GM23338 (cell line): ENCODE measurements around the gene PIWIL4. TPM values are rescaled to one million over a fixed set of nuclear protein-coding genes. Genes with fewer than 3 reads are reported as not detected.

Experiments used
- ATAC-seq: fragments of 200-7000 bp; cut with Tn5 transposase; 3 replicates; pipeline ENCODE4 v1.9.1; 2020
- DNase-seq: peaks from one replicate; pipeline ENCODE4 v3.0.0-alpha.2; 2015; ENCODE audit warnings: low spot score
- H2AFZ ChIP-seq: fragments of 200-600 bp; sonication (generic); 2 replicates; pipeline ENCODE4 v1.8.0; 2016; ENCODE audit warnings: antibody characterized with exemption, mild to moderate bottlenecking, moderate library complexity
- H3F3A ChIP-seq: fragments of 200-600 bp; sonication (generic); replicated peaks from 2 replicates; pipeline ENCODE4 v1.8.0; 2017; ENCODE audit warnings: antibody characterized with exemption, mixed run types, low read depth
- H3K27ac ChIP-seq: fragments of 200-600 bp; sonication (generic); 2 replicates; pipeline ENCODE4 v1.6.1; 2016; ENCODE audit warnings: low read depth
- H3K27me3 ChIP-seq: fragments of 200-600 bp; sonication (generic); 2 replicates; pipeline ENCODE4 v1.8.0; 2016; ENCODE audit warnings: mild to moderate bottlenecking, mixed run types, moderate library complexity; ENCODE audit not compliant: insufficient read depth
- H3K36me3 ChIP-seq: fragments of 200-600 bp; sonication (generic); 2 replicates; pipeline ENCODE4 v1.8.0; 2016; ENCODE audit warnings: mild to moderate bottlenecking; ENCODE audit not compliant: insufficient read depth
- H3K4me1 ChIP-seq: fragments of 200-600 bp; sonication (generic); 2 replicates; pipeline ENCODE4 v1.8.0; 2016; ENCODE audit warnings: mild to moderate bottlenecking, moderate library complexity; ENCODE audit not compliant: insufficient read depth
- H3K4me2 ChIP-seq: fragments of 200-600 bp; sonication (generic); 2 replicates; pipeline ENCODE4 v1.7.1; 2017; ENCODE audit warnings: mixed run types
- H3K4me3 ChIP-seq: fragments of 200-600 bp; sonication (generic); 2 replicates; pipeline ENCODE4 v1.6.1; 2016; ENCODE audit warnings: mixed run types
- H3K79me2 ChIP-seq: fragments of 200-600 bp; sonication (generic); replicated peaks from 2 replicates; pipeline ENCODE4 v1.8.0; 2017; ENCODE audit warnings: mild to moderate bottlenecking; ENCODE audit not compliant: insufficient read depth
- H3K9me2 ChIP-seq: fragments of 200-600 bp; sonication (generic); 2 replicates; pipeline ENCODE4 v1.8.0; 2017; ENCODE audit not compliant: insufficient read depth
- H4K20me1 ChIP-seq: fragments of 200-600 bp; sonication (generic); replicated peaks from 2 replicates; pipeline ENCODE4 v1.8.0; 2017; ENCODE audit warnings: mild to moderate bottlenecking; ENCODE audit not compliant: insufficient read depth
- H3K27ac Mint-ChIP-seq: 2 replicates; pipeline ENCODE4 v1.8.0; 2020; ENCODE audit warnings: inconsistent platforms, mild to moderate bottlenecking, moderate library complexity, mixed read lengths
- H3K27me3 Mint-ChIP-seq: 3 replicates; pipeline ENCODE4 v1.8.0; 2022; ENCODE audit warnings: low read depth, mild to moderate bottlenecking, moderate library complexity, mixed read lengths, inconsistent platforms; ENCODE audit not compliant: insufficient read depth, poor library complexity
- H3K36me3 Mint-ChIP-seq: 3 replicates; pipeline ENCODE4 v1.8.0; 2021; ENCODE audit warnings: low read depth, mild to moderate bottlenecking, inconsistent platforms, moderate library complexity, mixed read lengths
- H3K4me1 Mint-ChIP-seq: 3 replicates; pipeline ENCODE4 v1.8.0; 2020; ENCODE audit warnings: mild to moderate bottlenecking, inconsistent platforms, mixed read lengths
- H3K4me3 Mint-ChIP-seq: 3 replicates; pipeline ENCODE4 v1.8.0; 2021; ENCODE audit warnings: moderate library complexity, mild to moderate bottlenecking, inconsistent platforms, mixed read lengths
- H3K9me3 Mint-ChIP-seq: 3 replicates; pipeline ENCODE4 v1.8.0; 2020; ENCODE audit warnings: moderate library complexity, mild to moderate bottlenecking, inconsistent platforms, mixed read lengths
- CREB1 ChIP-seq: fragments of 250-450 bp; sonication (Bioruptor Pico); IDR thresholded peaks from 2 replicates; pipeline ENCODE4 v1.5.0; 2020; ENCODE audit warnings: low read depth, mild to moderate bottlenecking, moderate library complexity
- CTCF ChIP-seq, 2 experiments: fragments of 200-600 bp in 1 of 2; sonication (generic) in 1 of 2; conservative IDR thresholded peaks; 2 replicates each; pipeline versions ENCODE4 v1.5.1 to v1.6.1; 2016 to 2017; ENCODE audit warnings: antibody characterized with exemption in 2 of 2, low read depth in 2 of 2, mild to moderate bottlenecking in 2 of 2, moderate library complexity in 1 of 2
- ETS1 ChIP-seq: IDR thresholded peaks from 2 replicates; pipeline ENCODE4 v1.6.1; 2016; ENCODE audit warnings: antibody characterized with exemption
- EZH2 ChIP-seq: fragments of 200-600 bp; sonication (generic); IDR thresholded peaks from one replicate; pipeline ENCODE4 v1.8.0; 2017; ENCODE audit warnings: antibody characterized with exemption, mild to moderate bottlenecking, low read depth; ENCODE audit not compliant: unreplicated experiment
- EZH2phosphoT487 ChIP-seq: fragments of 200-600 bp; sonication (generic); IDR thresholded peaks from one replicate; pipeline ENCODE4 v1.8.1; 2018; ENCODE audit warnings: antibody characterized with exemption; ENCODE audit not compliant: unreplicated experiment
- JUNB ChIP-seq: IDR thresholded peaks from one replicate; pipeline ENCODE4 v1.6.1; 2016; ENCODE audit warnings: antibody characterized with exemption; ENCODE audit not compliant: unreplicated experiment
- NANOG ChIP-seq: IDR thresholded peaks from 2 replicates; pipeline ENCODE4 v1.6.1; 2016; ENCODE audit warnings: antibody characterized with exemption, borderline replicate concordance
- POLR2AphosphoS5 ChIP-seq: IDR thresholded peaks from 2 replicates; pipeline ENCODE4 v1.6.1; 2016; ENCODE audit warnings: antibody characterized with exemption, low read depth
- REST ChIP-seq: IDR thresholded peaks from one replicate; pipeline ENCODE4 v1.6.1; 2018; ENCODE audit warnings: antibody characterized with exemption; ENCODE audit not compliant: unreplicated experiment
- STAT1 ChIP-seq: IDR thresholded peaks from one replicate; pipeline ENCODE4 v1.6.1; 2016; ENCODE audit warnings: antibody characterized with exemption; ENCODE audit not compliant: unreplicated experiment
- ZNF114 ChIP-seq: fragments of 250-450 bp; sonication (Bioruptor Pico); IDR thresholded peaks from 2 replicates; pipeline ENCODE4 v1.5.0; 2020; ENCODE audit warnings: mild to moderate bottlenecking, moderate library complexity
- ZNF331 ChIP-seq: fragments of 250-450 bp; sonication (Bioruptor Pico); IDR thresholded peaks from 2 replicates; pipeline ENCODE4 v1.5.0; 2020; ENCODE audit warnings: low read depth, mild to moderate bottlenecking, moderate library complexity
- ZNF462 ChIP-seq: fragments of 250-450 bp; sonication (Bioruptor Pico); IDR thresholded peaks from 2 replicates; pipeline ENCODE4 v1.5.0; 2020; ENCODE audit warnings: mild to moderate bottlenecking, moderate library complexity
- polyA plus RNA-seq: library from polyadenylated mRNA; unstranded; fragments of >200 nt; fragmentation: Nextera tagmentation; extraction: Ambion mirVana; gene quantifications from 2 replicates; pipeline ENCODE4 v1.2.1, GENCODE V29; 2016
- total RNA-seq: library from RNA; depleted of rRNA; stranded (reverse); fragments of >200 nt; shearing (Covaris generic); gene quantifications from 2 replicates; pipeline ENCODE4 v1.2.3, GENCODE V29; 2014

Gene PIWIL4
- total and polyA plus RNA-seq, 2 experiments from 2014 or later, result 0.23 to 0.66 TPM

- no peaks in the 10 kb centered on the region for H3K27me3 ChIP-seq
- ATAC-seq, result no peak
- H2AFZ ChIP-seq, result no peak overlapping the region
- no peak overlapping the region for H3K4me3 Mint-ChIP-seq
- H3F3A ChIP-seq, result no peaks in the 10 kb centered on the region
- no peak overlapping the region for H3K4me2 ChIP-seq
- H3K9me2 ChIP-seq, result no peaks in the 10 kb centered on the region
- H3K4me3 ChIP-seq, result no peak overlapping the region
- H3K4me1 ChIP-seq, result no peaks in the 10 kb centered on the region
- H3K27ac Mint-ChIP-seq, result no peak overlapping the region
- DNase-seq, result no peak
- H3K9me3 Mint-ChIP-seq, result no peaks in the 10 kb centered on the region
- H3K36me3 Mint-ChIP-seq, result no peaks in the 10 kb centered on the region
- TF ChIP-seq CREB1 (CRISPR knock-in tag), result no peak
- no peak for TF ChIP-seq ZNF114 (CRISPR knock-in tag)
- TF ChIP-seq JUNB, result no peak
- TF ChIP-seq STAT1, result no peak
- no peak for TF ChIP-seq ZNF331 (CRISPR knock-in tag)
- TF ChIP-seq NANOG, result no peak
- no peak for TF ChIP-seq POLR2AphosphoS5
- TF ChIP-seq CTCF (conservative IDR thresholded peaks at IDR 0.05; ENCODE audit: low read depth in 2 of 2), result no peak
- no peak for TF ChIP-seq EZH2phosphoT487
- no peak for TF ChIP-seq REST
- TF ChIP-seq ZNF462 (CRISPR knock-in tag), result no peak
- TF ChIP-seq EZH2, result no peak
- no peak for TF ChIP-seq ETS1
- H4K20me1 ChIP-seq, result no peaks in the 10 kb centered on the region; the same call in 1 of the 2 replicates
- no peaks in the 10 kb centered on the region for H3K79me2 ChIP-seq
- no peaks in the 10 kb centered on the region for H3K36me3 ChIP-seq
- no peaks in the 10 kb centered on the region for H3K27me3 Mint-ChIP-seq
- H3K4me1 Mint-ChIP-seq, result no peaks in the 10 kb centered on the region
- no peak overlapping the region for H3K27ac ChIP-seq
Measured at GRCh38 chr11:94574193-94574961, 7.2 kb downstream of the PIWIL4 start.
